22Rv1 (cell line): ENCODE measurements around the gene CCDC127.

Experiments used
- CTCF ChIP-seq: fragments of 450-650 bp; IDR thresholded peaks from 2 replicates; pipeline ENCODE4 v1.5.1; 2017; ENCODE audit warnings: mild to moderate bottlenecking
- ZFX ChIP-seq: fragments of 450-650 bp; IDR thresholded peaks from 2 replicates; pipeline ENCODE4 v1.6.1; 2017; ENCODE audit warnings: antibody characterized with exemption, borderline replicate concordance

- TF ChIP-seq CTCF (no peak), ZFX (no peak)
These were observed 14.0 kb downstream of the CCDC127 start for GRCh38 chr5:204001-204400.
